Osteocyte (in vitro differentiated cells): ENCODE measurements around the gene PHACTR3. TPM values are rescaled to one million over a fixed set of nuclear protein-coding genes. Genes with fewer than 3 reads are reported as not detected.
"Not testable (repeated sequence)": the region's sequence is repeated elsewhere in the genome, so short reads cannot be mapped to it uniquely, and the experiment has no call there.

Experiments
- DNase-seq: peaks from one replicate; pipeline ENCODE4 v3.0.0; 2021; ENCODE audit warnings: mixed read lengths; ENCODE audit not compliant: unreplicated experiment; ENCODE audit errors: extremely low spot score
- H3K27ac Mint-ChIP-seq: one replicate; pipeline ENCODE4 v1.8.0; 2021; ENCODE audit warnings: mild to moderate bottlenecking, mixed read lengths; ENCODE audit not compliant: unreplicated experiment
- H3K27me3 Mint-ChIP-seq: one replicate; pipeline ENCODE4 v1.8.0; 2021; ENCODE audit warnings: mixed read lengths; ENCODE audit not compliant: unreplicated experiment
- H3K36me3 Mint-ChIP-seq: one replicate; pipeline ENCODE4 v1.8.0; 2021; ENCODE audit warnings: mixed read lengths; ENCODE audit not compliant: unreplicated experiment
- H3K4me1 Mint-ChIP-seq: one replicate; pipeline ENCODE4 v1.8.0; 2021; ENCODE audit warnings: mixed read lengths; ENCODE audit not compliant: unreplicated experiment
- H3K4me3 Mint-ChIP-seq: one replicate; pipeline ENCODE4 v1.8.0; 2021; ENCODE audit warnings: mild to moderate bottlenecking, moderate library complexity, mixed read lengths; ENCODE audit not compliant: unreplicated experiment
- H3K9me3 Mint-ChIP-seq: one replicate; pipeline ENCODE4 v1.8.0; 2021; ENCODE audit warnings: mixed read lengths; ENCODE audit not compliant: unreplicated experiment
- total RNA-seq: library from RNA; stranded (reverse); gene quantifications from 2 replicates; pipeline ENCODE4 v1.2.1, GENCODE V29; 2021
- TF ChIP-seq, protein P1 (sequence below): fragments of 200-600 bp; sonication (generic); IDR thresholded peaks from 2 replicates; pipeline ENCODE4 v1.5.0; 2021; ENCODE audit warnings: antibody characterized with exemption, mild to moderate bottlenecking, moderate library complexity

Gene PHACTR3
- total RNA-seq, 1 donor from 2014 or later: not detected

GRCh38 chr20:59873409-59873808 is 269.1 kb downstream of the PHACTR3 start:
- TF ChIP-seq, protein P1, sequence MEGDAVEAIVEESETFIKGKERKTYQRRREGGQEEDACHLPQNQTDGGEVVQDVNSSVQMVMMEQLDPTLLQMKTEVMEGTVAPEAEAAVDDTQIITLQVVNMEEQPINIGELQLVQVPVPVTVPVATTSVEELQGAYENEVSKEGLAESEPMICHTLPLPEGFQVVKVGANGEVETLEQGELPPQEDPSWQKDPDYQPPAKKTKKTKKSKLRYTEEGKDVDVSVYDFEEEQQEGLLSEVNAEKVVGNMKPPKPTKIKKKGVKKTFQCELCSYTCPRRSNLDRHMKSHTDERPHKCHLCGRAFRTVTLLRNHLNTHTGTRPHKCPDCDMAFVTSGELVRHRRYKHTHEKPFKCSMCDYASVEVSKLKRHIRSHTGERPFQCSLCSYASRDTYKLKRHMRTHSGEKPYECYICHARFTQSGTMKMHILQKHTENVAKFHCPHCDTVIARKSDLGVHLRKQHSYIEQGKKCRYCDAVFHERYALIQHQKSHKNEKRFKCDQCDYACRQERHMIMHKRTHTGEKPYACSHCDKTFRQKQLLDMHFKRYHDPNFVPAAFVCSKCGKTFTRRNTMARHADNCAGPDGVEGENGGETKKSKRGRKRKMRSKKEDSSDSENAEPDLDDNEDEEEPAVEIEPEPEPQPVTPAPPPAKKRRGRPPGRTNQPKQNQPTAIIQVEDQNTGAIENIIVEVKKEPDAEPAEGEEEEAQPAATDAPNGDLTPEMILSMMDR: no peak
- Mint-ChIP-seq H3K27ac (no peak overlapping the region), H3K4me3 (no peak overlapping the region), H3K36me3 (peaks cover 8% of the 10 kb centered on the region), H3K27me3 (no peaks in the 10 kb centered on the region), H3K4me1 (no peaks in the 10 kb centered on the region), H3K9me3 (no peaks in the 10 kb centered on the region)
- DNase-seq: no peak

- no peaks in the 10 kb centered on the region for H3K27me3 Mint-ChIP-seq
- H3K9me3 Mint-ChIP-seq: no peaks in the 10 kb centered on the region
- no peak overlapping the region for H3K4me3 Mint-ChIP-seq
- no peak overlapping the region for H3K27ac Mint-ChIP-seq
- no peak for DNase-seq
- peaks cover 8% of the 10 kb centered on the region for H3K36me3 Mint-ChIP-seq
- H3K4me1 Mint-ChIP-seq: peaks cover 2% of the 10 kb centered on the region
- TF ChIP-seq, protein P1: no peak
Observed at GRCh38 chr20:59880198-59880597, 275.9 kb downstream of the PHACTR3 start.

DNA sequence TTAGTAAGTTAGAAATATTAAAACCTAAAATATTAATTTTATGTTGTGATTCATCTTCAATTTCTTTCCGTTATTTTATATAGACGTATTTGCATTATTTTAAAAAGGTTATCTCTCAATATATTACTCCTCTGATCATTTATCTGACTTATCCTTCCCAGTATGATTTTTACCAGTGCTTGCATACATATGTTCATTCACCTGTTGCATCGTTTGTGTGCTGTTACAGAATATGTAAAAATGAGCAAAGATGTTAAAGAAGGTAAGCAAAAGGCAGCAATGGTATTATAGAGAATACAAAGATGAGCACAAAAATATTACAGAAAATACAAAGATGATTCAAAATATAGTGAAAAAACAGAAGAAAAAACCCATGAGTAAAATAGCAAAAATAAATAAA is 280.2 kb downstream of the PHACTR3 start:
- H3K27me3 Mint-ChIP-seq: no peaks in the 10 kb centered on the region

DNA sequence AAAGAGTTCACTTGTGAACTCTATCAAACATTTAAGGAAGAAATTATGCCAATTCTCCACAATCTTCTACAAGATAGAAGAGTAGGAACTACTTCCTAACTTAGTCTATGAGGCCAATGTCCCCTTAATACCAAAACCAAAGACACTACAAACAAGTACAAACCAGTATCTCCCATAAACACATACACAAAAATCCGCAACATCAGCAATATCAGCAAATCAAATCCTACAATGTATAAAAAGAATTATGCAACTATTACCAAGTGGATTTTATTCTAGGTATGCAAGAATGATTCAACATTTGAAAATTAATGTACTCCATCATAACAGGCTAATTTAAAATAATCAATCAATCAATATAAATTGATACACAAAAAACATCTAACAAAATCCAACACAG is 283.7 kb downstream of the PHACTR3 start:
- Mint-ChIP-seq H3K36me3 (no peaks in the 10 kb centered on the region), H3K27ac (no peak overlapping the region), H3K27me3 (no peaks in the 10 kb centered on the region), H3K4me1 (no peaks in the 10 kb centered on the region), H3K4me3 (no peak overlapping the region), H3K9me3 (no peaks in the 10 kb centered on the region)
- TF ChIP-seq, protein P1: no peak
- no peak for DNase-seq

More for the DNA sequence above, 280.2 kb downstream of the PHACTR3 start:
- TF ChIP-seq, protein P1: no peak
- no peak for DNase-seq
- Mint-ChIP-seq H3K4me3 (no peak overlapping the region), H3K27ac (no peak overlapping the region), H3K4me1 (no peaks in the 10 kb centered on the region), H3K36me3 (peaks cover 3% of the 10 kb centered on the region), H3K9me3 (no peaks in the 10 kb centered on the region)

DNA sequence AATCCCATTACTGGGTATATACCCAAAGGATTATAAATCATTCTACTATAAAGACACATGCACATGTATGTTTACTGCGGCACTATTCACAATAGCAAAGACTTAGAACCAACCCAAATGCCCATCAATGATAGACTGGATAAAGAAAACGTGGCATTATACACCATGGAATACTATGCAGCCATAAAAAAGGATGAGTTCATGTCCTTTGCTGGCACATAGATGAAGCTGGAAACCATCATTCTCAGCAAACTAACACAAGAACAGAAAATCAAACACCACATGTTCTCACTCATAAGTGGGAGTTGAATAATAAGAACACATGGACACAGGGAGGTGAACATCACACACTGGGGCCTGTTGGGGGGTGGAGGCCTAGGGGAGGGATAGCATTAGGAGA is 285.7 kb downstream of the PHACTR3 start:
- H3K36me3 Mint-ChIP-seq, H3K27ac Mint-ChIP-seq, H3K4me3 Mint-ChIP-seq, H3K9me3 Mint-ChIP-seq, DNase-seq, H3K4me1 Mint-ChIP-seq, H3K27me3 Mint-ChIP-seq: not testable (repeated sequence)

- Mint-ChIP-seq H3K36me3 (no peaks in the 10 kb centered on the region), H3K27ac (no peak overlapping the region), H3K9me3 (no peaks in the 10 kb centered on the region), H3K4me3 (no peak overlapping the region), H3K27me3 (no peaks in the 10 kb centered on the region), H3K4me1 (no peaks in the 10 kb centered on the region)
- no peak for DNase-seq
- TF ChIP-seq, protein P1: no peak
Observed at GRCh38 chr20:59891581-59891980, 287.2 kb downstream of the PHACTR3 start.
